Smooth muscle cell of the brain vasculature (primary cell): ENCODE measurements around the gene GLO1.

Experiments used
- DNase-seq: peaks from one replicate; pipeline ENCODE4 v3.0.0-alpha.2; 2012; ENCODE audit warnings: low read depth, low spot score

The GLO1 gene

GRCh38 chr6:38671885-38672467, 31.0 kb downstream of the GLO1 start:
- DNase-seq: peak; percentile 33

DNA sequence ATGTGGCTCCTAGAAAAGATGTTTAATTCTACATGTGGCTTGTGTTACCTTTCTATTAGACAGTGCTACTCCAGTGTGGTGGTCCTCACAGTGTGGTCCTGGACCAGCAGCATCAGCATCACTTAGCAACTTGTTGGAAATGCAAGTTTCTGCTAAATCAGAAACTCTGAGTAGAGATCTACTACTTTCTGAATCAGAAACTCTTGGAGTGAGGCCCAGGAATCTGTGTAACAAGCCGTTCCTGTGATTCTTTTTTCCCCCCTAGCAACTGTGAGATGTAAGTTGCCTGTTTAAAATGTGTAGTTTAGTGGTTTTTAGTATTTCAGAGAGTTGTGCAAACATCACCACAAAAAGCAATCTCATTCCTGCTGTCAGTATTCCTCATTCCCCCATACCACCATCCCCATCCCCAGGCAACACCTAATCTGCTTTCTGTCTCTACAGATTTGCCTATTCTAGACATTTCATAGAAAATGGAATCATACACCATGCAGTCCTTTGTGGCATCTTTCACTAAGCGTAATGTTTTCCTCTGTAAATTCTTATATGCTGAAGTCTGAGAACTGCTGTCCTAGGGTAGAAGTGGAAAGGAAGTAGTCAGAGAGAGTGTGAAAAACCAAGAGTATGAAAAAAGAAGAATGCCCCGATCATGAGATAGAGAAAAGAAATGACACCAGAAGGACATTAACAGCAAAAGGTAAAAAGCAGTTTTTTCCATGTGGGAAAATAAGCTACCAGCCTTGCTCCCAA, 44.4 kb downstream of the GLO1 start:
- no peak for DNase-seq

GRCh38 chr6:38656896-38657295, 46.0 kb downstream of the GLO1 start:
- no peak for DNase-seq

DNA sequence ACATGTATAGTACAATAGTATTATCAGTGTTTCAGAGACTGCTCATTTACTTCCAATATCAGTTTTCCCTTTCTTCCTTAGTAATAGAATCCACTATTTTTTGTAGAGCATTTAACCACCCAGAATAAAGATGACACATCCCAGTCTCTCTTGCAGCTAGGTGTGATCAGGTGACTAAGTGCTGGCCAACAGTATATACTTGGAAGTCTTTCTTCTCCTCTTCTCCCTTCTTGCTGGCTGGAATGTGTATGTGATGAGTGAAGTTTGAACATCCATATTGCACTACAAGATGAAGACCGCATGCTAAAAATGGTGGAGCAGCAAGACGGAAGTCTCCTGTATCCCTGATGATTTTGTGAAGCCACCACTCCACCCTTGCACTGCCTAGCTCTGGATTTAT, 48.7 kb downstream of the GLO1 start:
- DNase-seq: no peak

- DNase-seq: no peak
Measured at GRCh38 chr6:38651121-38651784, 51.7 kb downstream of the GLO1 start.

- DNase-seq: no peak
Measured at GRCh38 chr6:38650207-38650752, 52.7 kb downstream of the GLO1 start.

DNA sequence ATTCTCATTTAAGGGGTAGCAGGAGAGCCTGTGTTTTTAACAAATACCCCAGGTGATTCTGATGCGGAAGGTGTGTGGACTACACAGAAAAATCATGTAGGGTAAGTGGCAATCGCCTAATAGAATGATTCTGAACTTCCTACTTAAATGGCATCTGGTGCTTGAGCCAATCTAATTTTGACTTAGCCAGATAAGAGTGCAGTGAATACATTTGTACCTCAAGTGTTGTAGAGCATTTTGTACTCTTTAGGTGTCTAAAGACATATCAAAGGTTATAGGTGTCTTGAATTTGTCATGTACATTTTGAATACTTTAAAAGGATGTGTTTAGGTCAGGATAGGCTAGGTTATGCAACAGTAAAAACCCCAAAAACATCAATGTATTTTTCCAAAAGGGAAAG, 53.2 kb downstream of the GLO1 start:
- DNase-seq: no peak

- DNase-seq: no peak
Measured at GRCh38 chr6:38648629-38649028, 54.3 kb downstream of the GLO1 start.

DNA sequence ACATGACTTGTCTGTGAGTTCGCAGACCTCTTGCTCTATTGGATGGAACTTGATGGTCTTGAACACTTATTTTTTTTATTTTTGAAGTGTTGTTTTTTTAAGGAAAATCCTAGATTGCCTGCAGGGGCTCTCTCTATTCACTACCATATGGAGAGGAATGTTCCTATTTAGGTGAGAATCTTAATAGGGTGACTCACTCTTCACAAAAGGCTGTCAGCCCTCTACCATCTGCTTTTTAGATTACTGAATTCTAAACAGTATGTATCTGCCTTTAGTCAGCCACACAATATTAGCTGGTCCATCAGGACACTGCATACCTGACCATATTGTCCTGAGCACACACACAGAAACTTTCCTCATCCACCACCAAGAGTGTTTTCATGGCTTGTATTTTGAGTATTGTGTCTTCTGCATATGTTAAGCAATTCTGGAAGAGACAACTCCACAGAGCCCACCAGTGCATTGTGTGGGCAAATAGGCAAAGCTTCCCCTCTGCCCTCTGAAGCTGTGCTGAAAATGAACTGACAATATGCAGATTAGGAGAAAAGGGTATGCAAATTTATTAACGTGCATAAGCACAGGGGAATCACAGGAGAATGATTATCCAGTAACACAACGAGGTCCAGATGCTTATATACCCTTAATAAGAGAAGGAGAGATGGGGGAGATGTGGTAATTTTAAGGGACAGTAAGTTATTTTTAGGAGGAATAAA, 56.6 kb downstream of the GLO1 start:
- DNase-seq: no peak

GRCh38 chr6:38644951-38645350, 58.0 kb downstream of the GLO1 start:
- no peak for DNase-seq

DNA sequence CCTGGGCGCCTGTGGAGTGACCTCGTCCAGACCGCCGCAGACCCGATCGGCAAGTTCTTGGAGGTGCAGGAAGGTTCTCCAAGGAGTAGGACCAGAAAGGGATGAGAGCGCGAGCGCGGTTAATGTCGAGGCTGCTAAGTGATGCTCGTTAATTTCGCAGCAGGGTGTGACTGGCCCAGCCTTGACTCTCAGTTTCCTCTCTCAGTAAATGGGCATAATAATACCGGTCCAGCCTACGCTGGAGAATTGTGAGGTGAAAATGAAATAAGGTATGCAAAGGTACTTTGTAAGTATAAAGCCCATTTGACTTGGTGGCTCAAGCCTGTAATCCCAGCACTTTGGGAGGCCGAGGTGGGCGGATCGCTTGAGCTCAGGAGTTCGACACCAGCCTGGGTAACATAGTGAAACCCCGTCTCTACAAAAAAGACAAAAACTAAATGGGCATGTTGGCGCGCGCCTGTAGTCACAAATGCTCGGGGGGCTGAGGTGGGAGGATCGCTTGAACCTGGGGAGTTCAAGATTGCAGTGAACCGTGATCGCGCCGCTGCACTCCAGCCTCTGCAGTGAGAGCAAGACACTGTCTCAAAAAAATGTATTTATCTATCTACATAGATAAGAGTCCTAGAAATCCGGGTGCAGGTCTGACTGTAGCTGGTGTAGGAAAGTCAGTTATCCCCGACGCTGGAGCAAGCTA, 62.6 kb downstream of the GLO1 start:
- no peak for DNase-seq

DNA sequence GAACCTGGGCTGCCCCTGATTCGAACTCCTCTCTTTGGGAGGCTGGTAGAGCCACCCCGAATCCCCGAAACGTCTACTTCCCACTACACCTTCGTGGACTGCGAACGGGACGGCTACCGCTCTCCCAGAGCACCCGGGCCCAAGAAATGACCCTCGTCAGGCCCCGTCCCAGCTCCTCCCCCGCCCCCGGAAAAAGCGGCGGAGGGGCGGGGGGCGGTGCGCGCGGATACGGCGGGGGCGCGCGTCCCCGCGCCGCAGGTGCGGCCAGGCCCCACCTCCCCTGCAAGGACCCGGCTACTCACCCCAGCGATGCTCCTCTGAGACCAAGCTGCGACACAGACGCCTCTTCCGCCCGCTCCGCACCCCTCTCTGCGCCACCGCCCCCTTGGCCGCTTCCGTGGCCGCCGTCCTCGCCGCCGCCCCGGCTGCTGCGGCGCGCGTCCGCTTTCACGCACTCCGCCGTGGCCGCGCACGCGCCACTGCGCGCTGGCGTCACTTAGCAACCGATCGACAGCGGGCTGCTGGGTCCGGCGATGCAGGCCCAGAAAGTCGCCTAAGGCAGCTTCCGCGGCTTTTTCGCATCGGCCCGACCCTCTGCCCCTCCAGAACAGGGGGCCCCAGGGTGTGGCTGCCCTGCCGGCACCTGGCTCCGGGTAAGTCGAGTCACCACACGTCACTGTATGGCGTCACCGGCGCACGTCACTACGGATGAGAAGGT, 63.3 kb downstream of the GLO1 start, which contains the start of gene BTBD9:
TSS of gene BTBD9 (minus strand) at position 432 of the 718 bp plus-strand sequence.
- DNase-seq: peak; percentile 69

DNA sequence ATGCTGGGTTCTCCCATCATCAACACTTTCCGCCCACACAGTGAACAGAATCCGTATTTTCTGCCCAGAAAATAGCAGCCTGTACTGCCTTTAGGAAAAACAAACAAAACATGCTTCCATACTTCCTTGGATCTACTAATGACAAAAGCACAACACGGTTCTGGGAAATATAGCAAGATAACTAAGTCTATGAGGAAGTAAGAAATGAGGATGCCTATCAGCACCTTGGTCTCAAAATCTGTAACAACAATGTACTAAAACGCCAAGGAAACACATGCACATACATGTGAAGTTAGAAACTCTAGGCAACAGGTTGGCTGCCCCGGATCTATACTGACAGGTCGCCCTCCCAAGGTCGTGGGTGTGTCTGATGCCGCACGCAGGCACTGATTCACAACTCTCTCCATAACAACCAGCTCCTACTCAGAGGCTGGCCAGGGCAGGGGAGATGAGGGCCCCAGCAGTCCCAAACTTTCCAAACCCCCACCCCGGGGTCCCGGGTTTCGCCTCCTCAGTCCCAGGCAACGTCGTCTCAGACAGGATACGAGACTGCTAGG, 63.9 kb downstream of the GLO1 start:
- DNase-seq: no peak

GRCh38 chr6:38637756-38638155, 65.2 kb downstream of the GLO1 start:
- DNase-seq: no peak

GRCh38 chr6:38636027-38636426, 66.9 kb downstream of the GLO1 start:
- DNase-seq: no peak

GRCh38 chr6:38634518-38634917, 68.4 kb downstream of the GLO1 start:
- no peak for DNase-seq

- DNase-seq: no peak
Measured at GRCh38 chr6:38632490-38632889, 70.5 kb downstream of the GLO1 start.

DNA sequence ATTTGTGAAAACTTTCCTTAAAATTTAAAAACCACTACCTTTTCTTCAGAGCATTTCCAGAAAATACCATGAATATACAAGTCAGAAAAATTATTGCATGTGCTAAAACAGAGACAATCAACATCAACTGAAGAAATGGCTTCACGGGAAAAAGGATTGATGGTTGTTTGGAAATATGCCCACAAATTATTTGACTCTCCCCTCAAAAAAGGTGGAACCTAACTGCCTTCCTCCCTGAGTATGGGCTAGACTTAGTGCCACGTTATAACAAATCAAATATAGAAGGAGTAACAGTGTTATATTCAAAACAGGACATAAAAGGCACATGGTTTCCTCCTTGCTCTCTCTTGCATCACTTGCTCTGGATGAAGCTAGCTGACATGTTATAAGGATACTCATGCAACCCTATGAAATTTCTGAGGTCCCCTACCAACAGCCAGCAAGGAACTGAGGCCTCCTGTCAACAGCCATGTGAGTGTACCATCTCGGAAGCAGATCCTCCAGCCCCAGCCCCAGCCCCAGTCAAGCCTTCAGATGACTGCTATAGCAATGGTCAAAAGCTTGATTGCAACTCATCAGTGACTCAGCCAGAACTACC, 71.7 kb downstream of the GLO1 start:
- no peak for DNase-seq
